Measurements from ENCODE around the gene PRDM2. TPM values are rescaled to one million over a fixed set of nuclear protein-coding genes. Genes with fewer than 3 reads are reported as not detected.

Gene PRDM2
- polyA plus RNA-seq, 1 donor: 43.3 TPM

- no peak for DNase-seq
These were observed 136.1 kb downstream of the PRDM2 start for GRCh38 chr1:13836136-13836535.

DNA sequence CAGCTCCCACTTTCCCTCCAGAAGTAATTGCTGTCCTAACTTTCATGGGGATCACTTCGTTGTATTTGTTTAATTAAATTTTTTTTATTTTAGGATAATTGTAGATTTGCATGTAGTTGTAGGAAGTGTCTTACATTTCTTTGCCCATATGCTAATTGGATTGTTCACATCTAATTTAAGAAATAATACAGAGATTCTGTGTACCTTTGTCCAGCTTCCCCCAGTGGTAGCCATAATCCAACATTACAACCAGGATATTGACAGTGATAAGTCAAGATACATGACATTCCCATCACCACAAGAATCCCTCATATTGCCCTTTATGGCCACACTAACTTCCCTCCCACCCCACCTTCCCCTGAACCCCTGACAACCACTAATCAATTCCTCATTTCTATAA lies 136.6 kb downstream of the PRDM2 start:
- DNase-seq: no peak

DNA sequence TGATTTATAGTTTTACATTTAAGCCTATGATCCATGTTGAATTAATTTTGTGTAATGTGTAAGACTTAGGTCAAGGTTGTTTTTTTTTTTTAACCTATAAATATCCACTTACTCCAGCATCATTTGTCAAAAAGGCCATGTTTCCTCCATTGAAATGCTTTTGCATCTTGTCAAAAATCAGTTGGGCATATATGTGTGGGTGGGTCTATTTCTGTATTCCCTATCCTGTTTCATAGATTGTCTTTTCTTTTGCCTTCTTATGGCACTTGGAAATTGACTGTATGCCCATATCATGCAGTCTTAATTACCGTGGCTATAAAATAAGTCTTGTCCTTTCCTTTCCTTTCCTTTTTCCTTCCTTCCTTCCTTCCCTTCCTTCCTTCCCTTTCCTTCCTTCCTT lies 138.2 kb downstream of the PRDM2 start:
- no peak for DNase-seq

DNA sequence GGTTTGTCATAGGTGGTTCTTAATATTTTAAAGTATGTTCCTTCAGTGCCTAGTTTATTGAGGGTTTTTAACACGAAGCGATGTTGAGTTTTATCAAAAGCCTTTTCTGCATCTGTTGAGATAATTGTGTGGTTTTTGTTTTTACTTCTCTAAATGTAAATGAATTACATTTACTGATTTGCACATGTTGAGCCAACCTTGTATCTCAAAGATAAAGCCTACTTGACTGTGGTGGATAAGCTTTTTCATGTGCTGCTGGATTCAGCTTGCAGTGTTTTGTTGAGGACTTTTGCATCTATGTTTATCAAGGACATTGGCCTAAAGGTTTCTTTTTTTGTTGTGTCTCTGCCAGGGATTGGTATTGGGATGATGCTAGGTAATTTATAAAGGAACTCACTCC lies 142.5 kb downstream of the PRDM2 start:
- DNase-seq: no peak

GRCh38 chr1:13851726-13852125 lies 151.7 kb downstream of the PRDM2 start:
- DNase-seq: no peak

DNA sequence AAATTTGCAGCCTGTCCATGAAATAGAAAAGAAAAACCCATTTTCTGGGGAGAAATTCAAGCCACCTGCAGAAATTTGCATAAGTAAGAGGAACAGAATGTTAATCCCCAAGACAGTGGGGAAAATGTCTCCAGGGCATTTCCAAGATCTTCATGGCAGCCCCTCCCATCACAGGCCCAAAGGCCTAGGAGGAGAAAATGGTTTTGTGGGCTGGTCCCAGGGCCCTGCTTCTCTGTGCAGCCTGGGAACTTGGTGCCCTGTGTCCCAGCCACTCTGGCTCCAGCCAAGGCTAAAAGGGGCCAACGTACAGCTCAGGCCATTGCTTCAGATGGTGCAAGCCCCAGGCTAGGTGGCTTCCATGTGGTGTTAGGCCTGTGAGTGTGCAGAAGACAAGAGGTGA lies 155.6 kb downstream of the PRDM2 start:
- no peak for DNase-seq

DNA sequence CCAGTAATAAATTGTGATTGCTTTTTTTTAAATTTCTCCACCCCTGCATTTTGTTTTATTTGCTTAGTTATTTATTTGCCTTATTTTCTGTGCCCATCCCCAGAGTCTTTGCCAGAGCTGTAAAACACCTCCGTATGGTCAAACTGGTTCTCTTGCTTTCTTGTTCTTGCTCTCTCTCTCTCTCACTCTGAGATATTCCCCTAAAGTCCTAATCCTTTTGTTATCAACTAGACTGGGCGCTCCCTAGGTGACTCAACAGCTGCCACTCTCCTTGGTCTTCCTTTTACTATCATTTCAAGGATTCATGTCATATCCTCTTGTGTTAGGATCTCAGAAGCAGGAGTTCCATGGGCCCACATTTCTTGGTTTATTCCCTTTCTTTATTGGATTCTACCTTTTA lies 160.0 kb downstream of the PRDM2 start:
- DNase-seq: no peak

- DNase-seq: no peak
These were observed 164.8 kb downstream of the PRDM2 start for GRCh38 chr1:13864760-13865159.

DNA sequence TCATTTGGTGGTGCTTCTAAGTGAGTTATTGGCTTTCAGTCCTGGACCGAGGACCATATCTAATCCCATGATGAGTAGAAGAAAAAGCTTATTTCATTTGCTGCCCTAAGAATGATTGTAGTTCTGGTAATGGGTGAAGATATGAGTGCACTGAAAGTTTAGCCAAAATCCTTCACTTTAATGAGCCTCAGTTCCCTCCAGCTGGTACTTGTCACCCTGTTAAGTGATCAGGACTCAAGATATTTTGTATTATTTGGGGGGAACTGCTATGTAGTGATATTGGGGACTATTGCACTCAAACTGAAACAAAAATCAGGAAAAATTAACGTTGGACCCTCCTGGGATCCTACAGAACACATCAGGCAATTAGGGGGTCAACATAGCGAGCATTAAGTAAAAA lies 165.9 kb downstream of the PRDM2 start:
- no peak for DNase-seq

- no peak for DNase-seq
These were observed 167.6 kb downstream of the PRDM2 start for GRCh38 chr1:13867603-13868002.

DNA sequence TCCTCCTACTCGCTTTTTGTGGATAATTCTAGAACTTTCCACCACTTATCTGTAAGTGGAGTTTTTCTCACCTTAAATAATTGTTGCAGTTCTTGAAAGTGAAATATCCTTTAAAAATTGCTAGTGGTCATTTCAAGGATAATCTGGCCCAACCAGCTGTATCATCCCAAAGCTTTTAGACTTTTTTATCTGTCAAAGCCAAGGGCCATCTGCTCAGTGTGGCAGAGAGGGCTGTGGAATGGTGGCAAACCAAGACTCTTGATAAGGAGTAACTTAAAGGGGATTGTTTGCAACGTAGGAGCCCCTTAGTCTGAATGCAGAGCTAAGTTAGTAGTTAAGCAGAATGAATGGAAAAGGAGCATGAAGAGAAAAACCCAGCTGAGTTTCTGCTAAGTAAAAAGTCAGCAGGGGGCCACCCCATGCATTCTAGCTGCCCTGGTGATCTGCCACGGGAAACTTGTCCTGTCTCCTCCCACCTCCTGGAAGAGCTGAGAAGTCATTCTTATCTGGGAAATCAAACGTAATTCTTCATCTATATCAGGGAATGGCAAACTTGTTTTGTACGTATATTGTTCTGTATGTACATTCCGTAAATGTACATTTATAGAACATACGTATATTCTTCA lies 169.3 kb downstream of the PRDM2 start:
- DNase-seq: no peak

DNA sequence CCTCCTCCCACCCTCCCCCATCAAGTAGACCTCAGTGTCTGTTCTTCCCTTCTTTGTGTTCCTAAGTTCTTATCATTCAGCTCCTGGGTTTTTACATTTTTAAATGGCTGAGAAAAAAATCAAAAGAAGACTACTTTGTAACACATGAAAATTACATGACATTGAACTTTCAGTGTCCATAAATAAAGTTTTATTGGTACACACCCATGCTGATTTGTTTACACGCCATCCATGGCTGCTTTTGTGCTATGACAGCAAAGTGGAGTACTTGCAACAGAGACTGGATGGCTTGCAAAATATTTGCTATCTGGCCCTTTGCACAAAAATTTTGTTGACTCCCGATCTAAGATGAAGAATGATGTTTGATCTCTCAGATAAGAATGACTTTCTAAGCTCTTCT lies 171.4 kb downstream of the PRDM2 start:
- no peak for DNase-seq

- DNase-seq: no peak
These were observed 171.9 kb downstream of the PRDM2 start for GRCh38 chr1:13871886-13872285.

GRCh38 chr1:13873032-13873431 lies 173.0 kb downstream of the PRDM2 start:
- DNase-seq: no peak

Other genes with a start within 250 kb of the PRDM2 start
- not detected for gene LRRC38, start 186.2 kb upstream of the PRDM2 start, polyA plus RNA-seq (ENCODE audit: insufficient read length)
- gene PDPN, start 116.4 kb upstream of the PRDM2 start, polyA plus RNA-seq (ENCODE audit: insufficient read length): 16.4 TPM

Data from left kidney (tissue), 2 donors.